ENCODE results near the gene RNPEP. TPM values are rescaled to one million over a fixed set of nuclear protein-coding genes. Genes with fewer than 3 reads are reported as not detected.

RNPEP gene
- polyA plus RNA-seq, 3 donors = 108 to 153 (median 127) TPM

- Histone ChIP-seq H3K9me3 (replicated peaks in 1 of 2; ENCODE audit: control insufficient read depth in 1 of 2, insufficient read depth in 1 of 2, low read length in 2 of 2) (no peaks in the 10 kb centered on the region), H3K36me3 (replicated peaks in 1 of 2; ENCODE audit: control insufficient read depth in 1 of 2, insufficient read depth in 2 of 2, low read length in 2 of 2) (no peaks in the 10 kb centered on the region), H4K20me1 (ENCODE audit: insufficient read depth, low read length) (no peaks in the 10 kb centered on the region), H3K9ac (ENCODE audit: insufficient read depth, low read length, poor library complexity, severe bottlenecking) (no peak overlapping the region), H3K79me2 (ENCODE audit: insufficient read depth, low read length) (no peaks in the 10 kb centered on the region), H3K27ac (ENCODE audit: low read depth in 1 of 2, low read length in 2 of 2) (no peak overlapping the region), H2AFZ (ENCODE audit: insufficient read depth, low read depth, low read length, poor library complexity, severe bottlenecking) (no peak overlapping the region), H3K4me3 (replicated peaks in 1 of 3; ENCODE audit: low read depth in 2 of 3, low read length in 3 of 3) (no peak overlapping the region), H3K4me1 (ENCODE audit: control insufficient read depth in 1 of 2, insufficient read depth in 2 of 2, low read length in 2 of 2) (no peaks in the 10 kb centered on the region), H3K4me2 (replicated peaks; ENCODE audit: extremely low read depth, low read length, poor library complexity, severe bottlenecking) (no peak overlapping the region), H3K27me3 (ENCODE audit: control insufficient read depth in 2 of 2, insufficient read depth in 2 of 2, low read length in 2 of 2) (no peaks in the 10 kb centered on the region)
- Mint-ChIP-seq H3K27me3 (ENCODE audit: low read depth in 3 of 3) (peaks cover 5 to 17% (median 13%) of the 10 kb centered on the region in 3 donors), H3K9me3 (no peaks in the 10 kb centered on the region), H3K4me1 (no peaks in the 10 kb centered on the region), H3K27ac (peak overlapping the region in 1 of 7 donors; percentile 12), H3K36me3 (no peaks in the 10 kb centered on the region), H3K4me3 (no peak overlapping the region)
- no peak for DNase-seq
- intact Hi-C loops (cut with micrococcal nuclease) = no loop called here
- no peak for TF ChIP-seq CTCF (IDR thresholded peaks at IDR 0.05)
- WGBS (ENCODE audit: insufficient coverage) = 83% methylated on average over 3 of the region's 6 CpGs
These were observed 40.6 kb downstream of the RNPEP start for GRCh38 chr1:202023001-202023433.

GRCh38 chr1:202029171-202029665, 46.8 kb downstream of the RNPEP start:
- Histone ChIP-seq H3K4me2 (replicated peaks; ENCODE audit: extremely low read depth, low read length, poor library complexity, severe bottlenecking) (no peak overlapping the region), H4K20me1 (ENCODE audit: insufficient read depth, low read length) (no peaks in the 10 kb centered on the region), H3K36me3 (replicated peaks in 1 of 2; ENCODE audit: control insufficient read depth in 1 of 2, insufficient read depth in 2 of 2, low read length in 2 of 2) (no peaks in the 10 kb centered on the region), H3K27ac (ENCODE audit: low read depth in 1 of 2, low read length in 2 of 2) (no peak overlapping the region), H3K27me3 (ENCODE audit: control insufficient read depth in 2 of 2, insufficient read depth in 2 of 2, low read length in 2 of 2) (no peaks in the 10 kb centered on the region), H3K4me3 (replicated peaks in 1 of 3; ENCODE audit: low read depth in 2 of 3, low read length in 3 of 3) (no peak overlapping the region), H3K9me3 (replicated peaks in 1 of 2; ENCODE audit: control insufficient read depth in 1 of 2, insufficient read depth in 1 of 2, low read length in 2 of 2) (no peaks in the 10 kb centered on the region), H3K9ac (ENCODE audit: insufficient read depth, low read length, poor library complexity, severe bottlenecking) (no peak overlapping the region), H3K79me2 (ENCODE audit: insufficient read depth, low read length) (no peaks in the 10 kb centered on the region), H2AFZ (ENCODE audit: insufficient read depth, low read depth, low read length, poor library complexity, severe bottlenecking) (no peak overlapping the region), H3K4me1 (ENCODE audit: control insufficient read depth in 1 of 2, insufficient read depth in 2 of 2, low read length in 2 of 2) (no peaks in the 10 kb centered on the region)
- Mint-ChIP-seq H3K4me3 (no peak overlapping the region), H3K27me3 (ENCODE audit: low read depth in 3 of 3) (peaks cover 8 to 14% (median 9%) of the 10 kb centered on the region in 3 donors), H3K9me3 (no peaks in the 10 kb centered on the region), H3K4me1 (no peaks in the 10 kb centered on the region), H3K27ac (no peak overlapping the region), H3K36me3 (no peaks in the 10 kb centered on the region)
- intact Hi-C loops (cut with micrococcal nuclease) = no loop called here
- no peak for DNase-seq
- 94% methylated on average over 4 of the region's 5 CpGs for WGBS (ENCODE audit: insufficient coverage)
- no peak for TF ChIP-seq CTCF (IDR thresholded peaks at IDR 0.05)

Data from CD14-positive monocyte (primary cell).